Liver (tissue), 9 donors: ENCODE results near the gene PNKP. TPM values are rescaled to one million over a fixed set of nuclear protein-coding genes. Genes with fewer than 3 reads are reported as not detected.

ENCODE experiments used
- DNase-seq: peaks from one replicate; pipeline ENCODE4 v3.0.0-alpha.2; 2017; ENCODE audit warnings: low spot score
- H3K27ac ChIP-seq, 2 donors: one replicate each; pipeline ENCODE4 v1.7.0; 2013; ENCODE audit warnings: inconsistent platforms in 2 of 2, low read length in 2 of 2, control low read depth in 1 of 2, low read depth in 1 of 2, mild to moderate bottlenecking in 1 of 2
- H3K27me3 ChIP-seq, 4 donors: one replicate each; pipeline versions ENCODE4 v1.6.1 to v1.7.0; 2013; ENCODE audit warnings: low read length in 3 of 4, inconsistent platforms in 1 of 4, mild to moderate bottlenecking in 1 of 4, moderate library complexity in 1 of 4; ENCODE audit not compliant: control insufficient read depth in 4 of 4, insufficient read depth in 4 of 4
- H3K36me3 ChIP-seq, 4 donors: one replicate each; pipeline versions ENCODE4 v1.6.1 to v1.7.0; 2013; ENCODE audit warnings: low read length in 3 of 4, mild to moderate bottlenecking in 3 of 4, low read depth in 1 of 4, moderate library complexity in 1 of 4; ENCODE audit not compliant: control insufficient read depth in 4 of 4, insufficient read depth in 3 of 4
- H3K4me1 ChIP-seq, 4 donors: one replicate each; pipeline versions ENCODE4 v1.6.1 to v1.7.0; 2013; ENCODE audit warnings: low read length in 3 of 4, mild to moderate bottlenecking in 3 of 4, moderate library complexity in 1 of 4; ENCODE audit not compliant: control insufficient read depth in 4 of 4, insufficient read depth in 4 of 4
- H3K4me3 ChIP-seq, 3 donors: one replicate each; pipeline versions ENCODE4 v1.6.1 to v1.7.0; 2013; ENCODE audit warnings: low read length in 3 of 3, control low read depth in 1 of 3, low read depth in 1 of 3, mild to moderate bottlenecking in 1 of 3
- H3K9ac ChIP-seq, 2 donors: one replicate each; pipeline ENCODE4 v1.7.0; 2013; ENCODE audit warnings: low read length in 2 of 2, mild to moderate bottlenecking in 2 of 2, moderate library complexity in 2 of 2, control low read depth in 1 of 2, low read depth in 1 of 2
- H3K9me3 ChIP-seq, 4 donors: one replicate each; pipeline versions ENCODE4 v1.6.1 to v1.7.0; 2013; ENCODE audit warnings: low read length in 3 of 4; ENCODE audit not compliant: control insufficient read depth in 4 of 4
- EGR1 ChIP-seq, 2 donors: IDR thresholded peaks; 2 replicates each; pipeline ENCODE4 v1.6.1; 2016 to 2018; ENCODE audit warnings: antibody characterized with exemption in 2 of 2, low read depth in 2 of 2
- FOXA1 ChIP-seq: IDR thresholded peaks from 2 replicates; pipeline ENCODE4 v1.6.1; 2016; ENCODE audit warnings: antibody characterized with exemption
- FOXA2 ChIP-seq: IDR thresholded peaks from 2 replicates; pipeline ENCODE4 v1.6.1; 2016; ENCODE audit warnings: antibody characterized with exemption
- GABPA ChIP-seq, 2 donors: IDR thresholded peaks in 1 of 2; conservative IDR thresholded peaks in 1 of 2; 2 replicates each; pipeline ENCODE4 v1.6.1; 2016; ENCODE audit warnings: antibody characterized with exemption in 2 of 2, mild to moderate bottlenecking in 1 of 2, moderate library complexity in 1 of 2
- HNF4A ChIP-seq, 2 donors: conservative IDR thresholded peaks; 2 replicates each; pipeline ENCODE4 v1.6.1; 2016; ENCODE audit warnings: antibody characterized with exemption in 2 of 2, mild to moderate bottlenecking in 2 of 2
- JUND ChIP-seq, 2 donors: IDR thresholded peaks; 2 replicates each; pipeline ENCODE4 v1.6.1; 2016; ENCODE audit warnings: antibody characterized with exemption in 2 of 2
- NR2F2 ChIP-seq: IDR thresholded peaks from 2 replicates; pipeline ENCODE4 v1.6.1; 2016; ENCODE audit warnings: antibody characterized with exemption
- RAD21 ChIP-seq, 2 donors: IDR thresholded peaks; 2 replicates each; pipeline ENCODE4 v1.6.1; 2016; ENCODE audit warnings: antibody characterized with exemption in 2 of 2, mild to moderate bottlenecking in 2 of 2
- SP1 ChIP-seq: IDR thresholded peaks from 2 replicates; pipeline ENCODE4 v1.6.1; 2018; ENCODE audit warnings: antibody characterized with exemption, mild to moderate bottlenecking
- TAF1 ChIP-seq: conservative IDR thresholded peaks from 2 replicates; pipeline ENCODE4 v1.6.1; 2016; ENCODE audit warnings: antibody characterized with exemption, mild to moderate bottlenecking
- WGBS: extraction: QIAGEN DNeasy Blood & Tissue Kit; methylation state at CpG from one replicate; pipeline ENCODE4 v1.1.7; 2013; 5-methylcytosine and 5-hydroxymethylcytosine counted together
- polyA plus RNA-seq, 2 donors: library from polyadenylated mRNA; stranded (reverse) in 1 of 2; unstranded in 1 of 2; fragments of 200-250 nt in 1 of 2; fragments of >200 nt in 1 of 2; fragmentation: Nextera tagmentation in 1 of 2; extraction: Ambion mirVana in 1 of 2; gene quantifications; one replicate each; pipeline versions ENCODE4 v1.2.1 to v1.2.3, GENCODE V29; 2013 to 2015
- total RNA-seq, 2 donors: library from RNA; depleted of rRNA; stranded (reverse); fragments of >200 nt; gene quantifications; one replicate each; pipeline ENCODE4 v1.2.3, GENCODE V29; 2014
- TF ChIP-seq, protein P1 (sequence below): IDR thresholded peaks from 2 replicates; pipeline ENCODE4 v1.6.1; 2016; ENCODE audit warnings: antibody characterized with exemption
- TF ChIP-seq, protein P2 (sequence below): IDR thresholded peaks from 2 replicates; pipeline ENCODE4 v1.6.1; 2016; ENCODE audit warnings: antibody characterized with exemption
- TF ChIP-seq, protein P3 (sequence below): IDR thresholded peaks from 2 replicates; pipeline ENCODE4 v1.6.1; 2016; ENCODE audit warnings: antibody characterized with exemption, mild to moderate bottlenecking
- TF ChIP-seq, protein P4 (sequence below): IDR thresholded peaks from 2 replicates; pipeline ENCODE4 v1.6.1; 2016; ENCODE audit warnings: antibody characterized with exemption
- TF ChIP-seq, protein P5 (sequence below): fragments of 150-350 bp; IDR thresholded peaks from 2 replicates; pipeline ENCODE4 v1.5.1; 2017; ENCODE audit warnings: improper control_type of control experiment, low read depth, low read length; ENCODE audit not compliant: missing input control
- donor health status: healthy.
- donor health status: healthy.
- donor health status: healthy.
- donor health status: healthy.
- donor health status: healthy.

The PNKP gene
- total and polyA plus RNA-seq, 4 donors = 17.3 to 30.9 (median 19.8) TPM

DNA sequence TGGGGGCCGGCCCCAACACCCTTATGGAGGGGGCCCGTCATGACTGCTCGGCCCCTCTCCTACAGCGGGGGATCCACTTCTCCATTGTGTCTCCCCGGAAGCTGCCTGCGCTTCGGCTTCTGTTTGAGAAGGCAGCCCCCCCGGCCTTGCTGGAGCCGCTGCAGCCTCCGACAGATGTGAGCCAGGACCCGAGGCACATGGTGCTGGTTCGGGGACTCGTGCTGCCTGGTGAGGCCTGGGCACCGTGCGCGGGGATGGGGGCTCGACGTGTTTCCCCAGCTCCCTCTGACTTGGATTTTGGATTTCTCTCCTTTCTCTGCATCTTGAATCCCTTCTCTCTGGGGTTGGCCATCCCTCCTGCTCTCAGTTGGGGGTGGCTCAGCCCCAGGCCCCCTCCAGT, 37.7 kb downstream of the PNKP start:
- Histone ChIP-seq H3K4me3 (no peak overlapping the region), H3K27ac (no peak overlapping the region), H3K4me1 (no peaks in the 10 kb centered on the region), H3K9ac (no peak overlapping the region), H3K9me3 (no peaks in the 10 kb centered on the region), H3K36me3 (peaks cover 5 to 48% (median 15%) of the 10 kb centered on the region in 4 donors), H3K27me3 (no peaks in the 10 kb centered on the region)
- WGBS = 98% methylated on average over 18 of the region's 18 CpGs
- DNase-seq = no peak
- no peak for TF ChIP-seq JUND (IDR thresholded peaks at IDR 0.05)
- no peak for TF ChIP-seq GABPA (IDR thresholded peaks at IDR 0.05 in 1 of 2, conservative IDR thresholded peaks at IDR 0.05 in 1 of 2)
- TF ChIP-seq, protein P1, sequence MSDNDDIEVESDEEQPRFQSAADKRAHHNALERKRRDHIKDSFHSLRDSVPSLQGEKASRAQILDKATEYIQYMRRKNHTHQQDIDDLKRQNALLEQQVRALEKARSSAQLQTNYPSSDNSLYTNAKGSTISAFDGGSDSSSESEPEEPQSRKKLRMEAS = no peak
- no peak for TF ChIP-seq SP1
- TF ChIP-seq, protein P2, sequence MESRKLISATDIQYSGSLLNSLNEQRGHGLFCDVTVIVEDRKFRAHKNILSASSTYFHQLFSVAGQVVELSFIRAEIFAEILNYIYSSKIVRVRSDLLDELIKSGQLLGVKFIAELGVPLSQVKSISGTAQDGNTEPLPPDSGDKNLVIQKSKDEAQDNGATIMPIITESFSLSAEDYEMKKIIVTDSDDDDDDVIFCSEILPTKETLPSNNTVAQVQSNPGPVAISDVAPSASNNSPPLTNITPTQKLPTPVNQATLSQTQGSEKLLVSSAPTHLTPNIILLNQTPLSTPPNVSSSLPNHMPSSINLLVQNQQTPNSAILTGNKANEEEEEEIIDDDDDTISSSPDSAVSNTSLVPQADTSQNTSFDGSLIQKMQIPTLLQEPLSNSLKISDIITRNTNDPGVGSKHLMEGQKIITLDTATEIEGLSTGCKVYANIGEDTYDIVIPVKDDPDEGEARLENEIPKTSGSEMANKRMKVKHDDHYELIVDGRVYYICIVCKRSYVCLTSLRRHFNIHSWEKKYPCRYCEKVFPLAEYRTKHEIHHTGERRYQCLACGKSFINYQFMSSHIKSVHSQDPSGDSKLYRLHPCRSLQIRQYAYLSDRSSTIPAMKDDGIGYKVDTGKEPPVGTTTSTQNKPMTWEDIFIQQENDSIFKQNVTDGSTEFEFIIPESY = no peak
- TF ChIP-seq TAF1 = no peak
- TF ChIP-seq, protein P3, sequence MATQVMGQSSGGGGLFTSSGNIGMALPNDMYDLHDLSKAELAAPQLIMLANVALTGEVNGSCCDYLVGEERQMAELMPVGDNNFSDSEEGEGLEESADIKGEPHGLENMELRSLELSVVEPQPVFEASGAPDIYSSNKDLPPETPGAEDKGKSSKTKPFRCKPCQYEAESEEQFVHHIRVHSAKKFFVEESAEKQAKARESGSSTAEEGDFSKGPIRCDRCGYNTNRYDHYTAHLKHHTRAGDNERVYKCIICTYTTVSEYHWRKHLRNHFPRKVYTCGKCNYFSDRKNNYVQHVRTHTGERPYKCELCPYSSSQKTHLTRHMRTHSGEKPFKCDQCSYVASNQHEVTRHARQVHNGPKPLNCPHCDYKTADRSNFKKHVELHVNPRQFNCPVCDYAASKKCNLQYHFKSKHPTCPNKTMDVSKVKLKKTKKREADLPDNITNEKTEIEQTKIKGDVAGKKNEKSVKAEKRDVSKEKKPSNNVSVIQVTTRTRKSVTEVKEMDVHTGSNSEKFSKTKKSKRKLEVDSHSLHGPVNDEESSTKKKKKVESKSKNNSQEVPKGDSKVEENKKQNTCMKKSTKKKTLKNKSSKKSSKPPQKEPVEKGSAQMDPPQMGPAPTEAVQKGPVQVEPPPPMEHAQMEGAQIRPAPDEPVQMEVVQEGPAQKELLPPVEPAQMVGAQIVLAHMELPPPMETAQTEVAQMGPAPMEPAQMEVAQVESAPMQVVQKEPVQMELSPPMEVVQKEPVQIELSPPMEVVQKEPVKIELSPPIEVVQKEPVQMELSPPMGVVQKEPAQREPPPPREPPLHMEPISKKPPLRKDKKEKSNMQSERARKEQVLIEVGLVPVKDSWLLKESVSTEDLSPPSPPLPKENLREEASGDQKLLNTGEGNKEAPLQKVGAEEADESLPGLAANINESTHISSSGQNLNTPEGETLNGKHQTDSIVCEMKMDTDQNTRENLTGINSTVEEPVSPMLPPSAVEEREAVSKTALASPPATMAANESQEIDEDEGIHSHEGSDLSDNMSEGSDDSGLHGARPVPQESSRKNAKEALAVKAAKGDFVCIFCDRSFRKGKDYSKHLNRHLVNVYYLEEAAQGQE = no peak
- TF ChIP-seq NR2F2 = no peak
- TF ChIP-seq FOXA2 = no peak
- TF ChIP-seq, protein P4, sequence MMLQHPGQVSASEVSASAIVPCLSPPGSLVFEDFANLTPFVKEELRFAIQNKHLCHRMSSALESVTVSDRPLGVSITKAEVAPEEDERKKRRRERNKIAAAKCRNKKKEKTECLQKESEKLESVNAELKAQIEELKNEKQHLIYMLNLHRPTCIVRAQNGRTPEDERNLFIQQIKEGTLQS = no peak
- TF ChIP-seq FOXA1 = no peak
- TF ChIP-seq RAD21 (IDR thresholded peaks at IDR 0.05) = no peak
- no peak for TF ChIP-seq EGR1 (IDR thresholded peaks at IDR 0.05; ENCODE audit: low read depth in 2 of 2)
- TF ChIP-seq, protein P5, sequence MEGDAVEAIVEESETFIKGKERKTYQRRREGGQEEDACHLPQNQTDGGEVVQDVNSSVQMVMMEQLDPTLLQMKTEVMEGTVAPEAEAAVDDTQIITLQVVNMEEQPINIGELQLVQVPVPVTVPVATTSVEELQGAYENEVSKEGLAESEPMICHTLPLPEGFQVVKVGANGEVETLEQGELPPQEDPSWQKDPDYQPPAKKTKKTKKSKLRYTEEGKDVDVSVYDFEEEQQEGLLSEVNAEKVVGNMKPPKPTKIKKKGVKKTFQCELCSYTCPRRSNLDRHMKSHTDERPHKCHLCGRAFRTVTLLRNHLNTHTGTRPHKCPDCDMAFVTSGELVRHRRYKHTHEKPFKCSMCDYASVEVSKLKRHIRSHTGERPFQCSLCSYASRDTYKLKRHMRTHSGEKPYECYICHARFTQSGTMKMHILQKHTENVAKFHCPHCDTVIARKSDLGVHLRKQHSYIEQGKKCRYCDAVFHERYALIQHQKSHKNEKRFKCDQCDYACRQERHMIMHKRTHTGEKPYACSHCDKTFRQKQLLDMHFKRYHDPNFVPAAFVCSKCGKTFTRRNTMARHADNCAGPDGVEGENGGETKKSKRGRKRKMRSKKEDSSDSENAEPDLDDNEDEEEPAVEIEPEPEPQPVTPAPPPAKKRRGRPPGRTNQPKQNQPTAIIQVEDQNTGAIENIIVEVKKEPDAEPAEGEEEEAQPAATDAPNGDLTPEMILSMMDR = no peak
- TF ChIP-seq HNF4A (conservative IDR thresholded peaks at IDR 0.05) = no peak

DNA sequence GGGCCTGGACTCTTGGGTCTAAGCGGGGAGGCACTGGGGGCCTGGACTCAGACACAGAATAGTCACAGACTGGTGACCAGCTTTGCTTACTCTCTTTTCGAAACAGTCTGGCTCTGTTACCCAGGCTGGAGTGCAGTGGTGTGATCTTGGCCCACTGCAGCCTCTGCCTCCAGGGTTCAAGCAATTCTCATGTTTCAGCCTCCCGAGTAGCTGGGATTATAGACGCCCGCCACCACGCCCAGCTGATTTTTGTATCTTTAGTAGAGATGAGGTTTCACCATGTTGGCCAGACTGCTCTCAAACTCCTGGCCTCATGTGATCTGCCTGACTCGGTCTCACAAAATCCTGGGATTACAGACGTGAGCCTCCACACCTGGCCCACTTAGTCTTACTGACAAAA, 38.2 kb downstream of the PNKP start:
- no peak overlapping the region for H3K9ac ChIP-seq
- H3K4me3 ChIP-seq = no peak overlapping the region
- no peaks in the 10 kb centered on the region for H3K9me3 ChIP-seq
- DNase-seq = no peak
- 95% methylated on average over 8 of the region's 8 CpGs for WGBS
- H3K27me3 ChIP-seq = no peaks in the 10 kb centered on the region
- no peak for TF ChIP-seq FOXA1
- TF ChIP-seq, protein P4 = no peak
- no peaks in the 10 kb centered on the region for H3K4me1 ChIP-seq
- peaks cover 5 to 43% (median 12%) of the 10 kb centered on the region in 4 donors for H3K36me3 ChIP-seq
- H3K27ac ChIP-seq = no peak overlapping the region
